ENCODE results near the gene UBD. TPM values are rescaled to one million over a fixed set of nuclear protein-coding genes. Genes with fewer than 3 reads are reported as not detected.

Gene UBD
- total RNA-seq, 6 experiments from 2014 or later = 2.2 to 189 (median 37.1) TPM

DNA sequence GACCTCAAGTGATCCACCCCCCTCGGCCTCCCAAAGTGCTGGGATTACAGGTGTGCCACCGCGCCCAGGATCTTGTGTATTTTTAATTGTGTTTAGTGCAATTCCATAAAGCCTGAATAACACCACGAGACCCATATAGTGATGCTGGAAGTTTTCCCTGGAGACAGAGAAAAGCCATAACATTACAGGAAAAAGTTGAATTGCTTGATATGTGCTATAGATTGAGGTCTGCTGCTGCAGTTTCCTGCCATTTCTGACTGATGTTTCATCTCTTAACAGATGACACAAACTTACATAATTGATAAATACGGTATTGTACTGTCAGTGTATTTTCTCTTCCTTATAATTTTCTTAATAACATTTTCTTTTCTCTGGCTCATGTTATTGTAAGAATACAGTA, 7.3 kb upstream of the UBD start:
- H3K27ac ChIP-seq = no peak overlapping the region
- TF ChIP-seq POLR2A (IDR thresholded peaks at IDR 0.05) = no peak
- TF ChIP-seq, protein P1, sequence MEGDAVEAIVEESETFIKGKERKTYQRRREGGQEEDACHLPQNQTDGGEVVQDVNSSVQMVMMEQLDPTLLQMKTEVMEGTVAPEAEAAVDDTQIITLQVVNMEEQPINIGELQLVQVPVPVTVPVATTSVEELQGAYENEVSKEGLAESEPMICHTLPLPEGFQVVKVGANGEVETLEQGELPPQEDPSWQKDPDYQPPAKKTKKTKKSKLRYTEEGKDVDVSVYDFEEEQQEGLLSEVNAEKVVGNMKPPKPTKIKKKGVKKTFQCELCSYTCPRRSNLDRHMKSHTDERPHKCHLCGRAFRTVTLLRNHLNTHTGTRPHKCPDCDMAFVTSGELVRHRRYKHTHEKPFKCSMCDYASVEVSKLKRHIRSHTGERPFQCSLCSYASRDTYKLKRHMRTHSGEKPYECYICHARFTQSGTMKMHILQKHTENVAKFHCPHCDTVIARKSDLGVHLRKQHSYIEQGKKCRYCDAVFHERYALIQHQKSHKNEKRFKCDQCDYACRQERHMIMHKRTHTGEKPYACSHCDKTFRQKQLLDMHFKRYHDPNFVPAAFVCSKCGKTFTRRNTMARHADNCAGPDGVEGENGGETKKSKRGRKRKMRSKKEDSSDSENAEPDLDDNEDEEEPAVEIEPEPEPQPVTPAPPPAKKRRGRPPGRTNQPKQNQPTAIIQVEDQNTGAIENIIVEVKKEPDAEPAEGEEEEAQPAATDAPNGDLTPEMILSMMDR (IDR thresholded peaks at IDR 0.05) = no peak
- no peaks in the 10 kb centered on the region for H3K27me3 ChIP-seq
- H3K9me3 ChIP-seq = no peaks in the 10 kb centered on the region
- DNase-seq (no peak), ATAC-seq (no peak)
- 72% methylated on average over 5 of the region's 5 CpGs for whole genome bisulfite sequencing (ENCODE audit: insufficient coverage, low coverage, low lambda C conversion rate, missing lambda C conversion rate)
- intact Hi-C loops (cut with DNase I) = no loop called here
- H3K36me3 ChIP-seq = no peaks in the 10 kb centered on the region
- no peaks in the 10 kb centered on the region for H3K4me1 ChIP-seq
- no peak overlapping the region for H3K4me3 ChIP-seq

DNA sequence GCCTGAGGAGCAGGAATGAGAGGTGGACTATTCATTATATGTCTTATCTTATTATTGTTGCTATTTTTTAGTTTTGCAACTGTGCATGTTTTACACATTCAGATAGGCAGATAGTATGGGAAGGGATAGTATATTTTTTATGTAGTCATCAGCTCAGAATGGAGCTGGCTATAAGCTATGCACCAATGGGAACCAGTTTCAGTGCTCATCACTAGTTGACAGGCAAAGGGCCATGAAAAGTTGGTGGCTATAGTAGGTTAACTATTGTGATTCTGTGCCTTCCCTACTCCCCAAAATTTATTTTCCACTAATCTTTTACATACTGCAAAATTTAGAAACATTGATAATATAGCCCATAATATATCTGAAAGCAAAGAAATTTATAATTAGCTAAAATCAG, 5.3 kb upstream of the UBD start:
- Histone ChIP-seq H3K4me3 (no peak overlapping the region), H3K36me3 (no peaks in the 10 kb centered on the region), H3K4me1 (no peaks in the 10 kb centered on the region), H3K27ac (no peak overlapping the region), H3K9me3 (no peaks in the 10 kb centered on the region), H3K27me3 (no peaks in the 10 kb centered on the region)
- DNase-seq = no peak
- no peak for ATAC-seq
- intact Hi-C loops (cut with DNase I) = no loop called here
- TF ChIP-seq POLR2A (IDR thresholded peaks at IDR 0.05) = no peak
- TF ChIP-seq, protein P1 (IDR thresholded peaks at IDR 0.05) = no peak

DNA sequence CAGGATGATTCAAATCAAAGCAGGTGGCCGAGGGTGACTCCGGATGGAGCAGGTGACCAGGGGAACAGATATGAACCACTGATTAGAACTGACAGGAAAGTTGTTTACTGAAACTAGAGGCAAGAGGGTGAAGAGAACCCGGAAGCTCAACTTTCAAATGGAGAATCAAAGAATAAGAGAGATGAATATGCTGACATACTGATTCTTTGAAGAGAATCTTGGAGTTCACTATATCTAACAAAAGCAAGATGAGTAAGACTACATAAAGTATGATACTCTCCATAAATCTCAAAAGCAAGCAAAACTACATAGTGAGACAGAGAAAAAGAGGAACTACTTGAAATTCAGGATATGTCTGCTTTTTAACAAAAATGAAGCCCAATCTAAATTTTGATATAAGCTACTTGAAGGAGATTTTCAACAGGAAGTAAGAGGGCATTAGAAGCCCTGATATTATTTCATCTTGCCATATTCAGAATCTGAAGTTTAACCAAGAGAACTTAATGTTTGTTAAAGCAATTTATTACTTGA, 4.0 kb upstream of the UBD start:
- H3K27ac ChIP-seq = no peak overlapping the region
- no peak for TF ChIP-seq POLR2A (IDR thresholded peaks at IDR 0.05)
- TF ChIP-seq, protein P1 (IDR thresholded peaks at IDR 0.05) = no peak
- no peaks in the 10 kb centered on the region for H3K27me3 ChIP-seq
- no peak for ATAC-seq
- no peaks in the 10 kb centered on the region for H3K36me3 ChIP-seq
- no peaks in the 10 kb centered on the region for H3K4me1 ChIP-seq
- 36% methylated on average over 3 of the region's 3 CpGs for WGBS (ENCODE audit: insufficient coverage, low coverage, low lambda C conversion rate, missing lambda C conversion rate)
- no peak overlapping the region for H3K4me3 ChIP-seq
- DNase-seq = no peak
- intact Hi-C loops (cut with DNase I) = no loop called here
- no peaks in the 10 kb centered on the region for H3K9me3 ChIP-seq

DNA sequence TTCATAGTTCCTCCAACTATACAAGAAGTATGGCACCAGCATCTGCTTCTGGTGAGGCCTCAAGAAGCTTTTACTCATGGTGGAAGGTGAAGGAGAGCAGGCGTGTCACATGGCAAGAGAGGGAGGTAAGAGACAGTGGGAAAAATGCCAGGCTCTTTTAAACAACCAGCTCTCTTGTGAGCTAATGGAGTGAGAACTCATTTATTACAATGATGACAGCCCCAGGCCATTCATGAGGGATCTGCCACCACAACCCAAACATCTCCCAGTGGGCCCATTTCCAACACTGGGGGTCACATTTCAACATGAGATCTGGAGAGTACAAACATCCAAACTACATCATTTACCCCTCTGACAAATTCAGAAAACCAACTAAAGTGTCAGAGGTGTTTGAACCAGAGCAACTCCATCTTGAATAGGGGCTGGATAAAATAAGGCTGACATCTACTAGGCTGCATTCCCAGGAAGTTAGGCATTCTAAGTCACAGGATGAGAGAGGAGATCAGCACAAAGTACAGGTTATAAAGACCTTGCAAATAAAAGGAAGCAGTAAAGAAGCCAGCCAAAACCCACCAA, 2.2 kb upstream of the UBD start:
- no peak for TF ChIP-seq POLR2A (IDR thresholded peaks at IDR 0.05)
- TF ChIP-seq, protein P1 (IDR thresholded peaks at IDR 0.05) = no peak

DNA sequence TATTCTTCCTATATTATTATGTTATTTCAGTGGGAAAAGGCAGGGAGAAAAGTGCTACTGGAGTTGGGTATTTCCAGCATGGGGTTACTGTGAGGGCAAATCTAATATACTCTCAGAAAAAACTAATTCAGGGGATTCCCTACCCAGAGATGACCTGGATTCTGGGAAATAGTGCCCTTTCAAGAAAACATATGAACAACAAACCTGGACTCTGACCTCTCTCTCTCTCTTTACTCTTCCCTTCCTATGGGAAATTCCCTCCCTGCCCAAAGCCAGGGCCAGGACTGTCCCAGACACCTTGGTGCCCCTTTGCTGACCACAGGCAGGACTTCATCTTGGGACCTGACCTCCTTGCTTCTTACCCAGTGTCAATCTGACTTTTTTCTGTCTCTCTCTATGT, 1.6 kb upstream of the UBD start:
- ATAC-seq (peak in 3 of 4 donors; percentile 29 to 80 (median 56)), DNase-seq (no peak)
- TF ChIP-seq, protein P1 (IDR thresholded peaks at IDR 0.05) = no peak
- no peak for TF ChIP-seq POLR2A (IDR thresholded peaks at IDR 0.05)
- intact Hi-C loops (cut with DNase I) = no loop called here
- no peak overlapping the region for H3K4me3 ChIP-seq
- no peaks in the 10 kb centered on the region for H3K36me3 ChIP-seq
- no peak overlapping the region for H3K27ac ChIP-seq
- no peaks in the 10 kb centered on the region for H3K27me3 ChIP-seq
- H3K4me1 ChIP-seq = no peaks in the 10 kb centered on the region
- no peaks in the 10 kb centered on the region for H3K9me3 ChIP-seq

More for the DNA sequence above, 2.2 kb upstream of the UBD start:
- Histone ChIP-seq H3K9me3 (no peaks in the 10 kb centered on the region), H3K4me1 (no peaks in the 10 kb centered on the region), H3K4me3 (no peak overlapping the region), H3K27ac (no peak overlapping the region), H3K36me3 (no peaks in the 10 kb centered on the region), H3K27me3 (no peaks in the 10 kb centered on the region)
- DNase-seq = no peak
- ATAC-seq = no peak
- WGBS (ENCODE audit: insufficient coverage, low coverage, low lambda C conversion rate, missing lambda C conversion rate) = 71% methylated on average over 1 of the region's 1 CpG
- intact Hi-C loops (cut with DNase I) = no loop called here
